Measurements from ENCODE around the gene NPAS3. TPM values are rescaled to one million over a fixed set of nuclear protein-coding genes. Genes with fewer than 3 reads are reported as not detected.

Gene NPAS3
- total RNA-seq, 4 donors from 2014 or later, result 0.13 to 1.1 (median 0.47) TPM; not detected in 1

DNA sequence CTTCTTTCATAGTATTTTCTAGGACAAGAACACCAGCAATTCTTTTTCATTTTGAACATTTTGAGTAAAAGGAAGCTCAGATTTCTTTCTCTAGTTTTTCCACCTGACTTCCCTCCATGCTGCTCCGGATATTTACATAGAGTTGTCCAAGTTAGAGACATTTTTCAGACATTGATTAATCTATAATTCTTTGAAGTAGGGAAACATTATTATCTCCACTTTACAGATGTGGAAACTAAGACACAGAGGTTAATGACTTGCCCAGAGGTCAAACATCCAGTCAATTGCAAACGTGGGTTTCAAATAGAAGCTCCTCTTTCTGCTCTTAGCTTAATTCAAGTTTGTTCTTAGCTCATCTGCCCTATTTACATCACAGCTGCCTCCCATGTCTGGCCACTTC is 873.9 kb downstream of the NPAS3 start:
- TF ChIP-seq CTCF (IDR thresholded peaks at IDR 0.05) (no peak), POLR2A (IDR thresholded peaks at IDR 0.05) (no peak)
- Histone ChIP-seq H3K4me1 (no peaks in the 10 kb centered on the region), H3K9me3 (no peaks in the 10 kb centered on the region), H3K4me3 (no peak overlapping the region), H3K27ac (no peak overlapping the region), H3K36me3 (no peaks in the 10 kb centered on the region), H3K27me3 (peaks cover 0 to 6% (median 0%) of the 10 kb centered on the region in 4 donors)
- intact Hi-C loops (cut with DNase I), result no loop called here
- WGBS, 2 donors, result 40 to 42% methylated on average over 2 of the region's 2 CpGs
- DNase-seq, result no peak

GRCh38 chr14:33814010-33814409 is 875.3 kb downstream of the NPAS3 start:
- WGBS, 2 donors, result 39 to 71% methylated on average over 2 of the region's 2 CpGs
- intact Hi-C loops (cut with DNase I), result no loop called here

DNA sequence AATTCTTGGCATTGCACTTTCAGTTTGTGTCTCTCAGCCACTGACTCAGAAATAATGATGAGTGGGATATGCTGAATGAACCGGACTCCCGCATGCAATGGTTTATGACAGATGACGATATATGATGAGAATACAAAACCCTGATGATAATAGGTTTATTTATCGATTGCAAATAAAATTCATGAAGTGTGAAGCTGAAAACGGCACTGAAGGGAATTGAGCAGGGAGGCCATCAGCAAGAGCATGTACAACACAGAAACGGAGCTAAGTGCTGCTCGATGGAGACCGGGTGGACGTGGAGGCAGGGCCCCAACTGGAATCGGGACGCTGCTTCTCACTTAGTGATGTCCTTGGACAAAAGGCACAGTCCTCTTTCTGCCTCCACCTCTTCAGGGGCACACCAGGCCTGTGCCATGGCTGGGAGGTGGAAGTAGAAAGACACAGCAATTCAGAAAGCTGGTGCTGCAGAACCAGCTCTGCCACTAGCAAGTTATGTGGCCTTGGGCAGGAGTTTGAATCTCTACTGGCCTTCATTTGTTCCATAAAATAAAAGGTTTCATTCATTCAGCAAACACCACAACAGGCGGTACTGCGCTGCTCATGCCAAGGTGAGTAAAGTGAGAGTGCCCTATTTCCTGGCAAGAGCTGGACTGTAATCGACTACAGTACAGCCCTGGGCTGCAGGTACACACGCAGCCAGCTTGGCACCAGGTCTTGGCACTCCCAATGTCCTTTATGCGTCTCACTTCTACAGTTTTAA is 895.2 kb downstream of the NPAS3 start:
- no peaks in the 10 kb centered on the region for H3K36me3 ChIP-seq
- DNase-seq, result no peak
- H3K9me3 ChIP-seq, result no peaks in the 10 kb centered on the region
- 71 to 81% methylated on average over 12 to 16 of the region's 16 CpGs for WGBS, 2 donors
- no peak overlapping the region for H3K4me3 ChIP-seq
- no peaks in the 10 kb centered on the region for H3K4me1 ChIP-seq
- no peak for TF ChIP-seq CTCF (IDR thresholded peaks at IDR 0.05)
- no peak for TF ChIP-seq POLR2A (IDR thresholded peaks at IDR 0.05)
- H3K27ac ChIP-seq, result no peak overlapping the region
- intact Hi-C loops (cut with DNase I), result loop anchor here (10.0 kb wide), 1 partner anchor 391 kb away; no protein-coding TSS in a partner anchor
- no peaks in the 10 kb centered on the region for H3K27me3 ChIP-seq

More at GRCh38 chr14:33814010-33814409, 875.3 kb downstream of the NPAS3 start:
- peaks cover 0 to 6% (median 0%) of the 10 kb centered on the region in 4 donors for H3K27me3 ChIP-seq
- H3K9me3 ChIP-seq, result no peaks in the 10 kb centered on the region
- no peak overlapping the region for H3K27ac ChIP-seq
- DNase-seq, result no peak
- no peaks in the 10 kb centered on the region for H3K4me1 ChIP-seq
- TF ChIP-seq CTCF (IDR thresholded peaks at IDR 0.05) (no peak), POLR2A (IDR thresholded peaks at IDR 0.05) (no peak)
- H3K36me3 ChIP-seq, result no peaks in the 10 kb centered on the region
- H3K4me3 ChIP-seq, result no peak overlapping the region

GRCh38 chr14:33834466-33835260 is 896.0 kb downstream of the NPAS3 start:
- intact Hi-C loops (cut with DNase I), result loop anchor here (5.0 to 10.0 kb wide), 3 partner anchors 263 to 468 kb away; no protein-coding TSS in a partner anchor

More at GRCh38 chr14:33834466-33835260, 896.0 kb downstream of the NPAS3 start:
- Histone ChIP-seq H3K27me3 (no peaks in the 10 kb centered on the region), H3K36me3 (no peaks in the 10 kb centered on the region), H3K4me3 (no peak overlapping the region), H3K4me1 (peaks cover 0 to 3% (median 0%) of the 10 kb centered on the region in 3 donors), H3K9me3 (no peaks in the 10 kb centered on the region), H3K27ac (no peak overlapping the region)
- no peak for DNase-seq
- TF ChIP-seq POLR2A (IDR thresholded peaks at IDR 0.05) (no peak), CTCF (IDR thresholded peaks at IDR 0.05) (no peak)
- WGBS, 2 donors, result 73 to 82% methylated on average over 8 of the region's 8 CpGs
